ENCODE data around the gene OR2J3. TPM values are rescaled to one million over a fixed set of nuclear protein-coding genes. Genes with fewer than 3 reads are reported as not detected.
"Not testable (repeated sequence)": the region's sequence is repeated elsewhere in the genome, so short reads cannot be mapped to it uniquely, and the experiment has no call there.

OR2J3 gene
- total RNA-seq (2014; rRNA removed; shearing (Covaris generic); ENCODE audit: low replicate concordance): not detected in 2 replicates

GRCh38 chr6:29107758-29108157 lies at the start of gene OR2J3:
TSS of gene OR2J3 (plus strand) at chr6:29108058. CDS start at chr6:29111891, 3,833 bp downstream.
- H3K4me3 ChIP-seq: no peak within 1 kb of the TSS
- H3K36me3 ChIP-seq: no peaks in the 10 kb centered on the region
- no peaks in the 10 kb centered on the region for H3K9me3 ChIP-seq
- DNase-seq: no peak
- H3K27me3 ChIP-seq: no peaks in the 10 kb centered on the region

GRCh38 chr6:29071831-29072723 lies 35.8 kb upstream of the OR2J3 start:
- Histone ChIP-seq H3K9me3 (no peaks in the 10 kb centered on the region), H3K4me3 (no peak overlapping the region), H3K27me3 (0 out of 2 replicates have a peak, but pooled peaks cover 10% of the 10 kb centered on the region), H3K36me3 (no peaks in the 10 kb centered on the region)
- peak; percentile 17 for DNase-seq

- 0 out of 2 replicates have a peak, but pooled peaks cover 3% of the 10 kb centered on the region for H3K27me3 ChIP-seq
- H3K9me3 ChIP-seq: no peaks in the 10 kb centered on the region
- DNase-seq: no peak
- no peak overlapping the region for H3K4me3 ChIP-seq
- no peaks in the 10 kb centered on the region for H3K36me3 ChIP-seq
These were observed 28.7 kb upstream of the OR2J3 start for GRCh38 chr6:29079203-29079602.

GRCh38 chr6:29081312-29081711 lies 26.5 kb upstream of the OR2J3 start:
- DNase-seq: no peak
- Histone ChIP-seq H3K27me3 (no peaks in the 10 kb centered on the region), H3K4me3 (no peak overlapping the region), H3K36me3 (no peaks in the 10 kb centered on the region), H3K9me3 (no peaks in the 10 kb centered on the region)

- no peaks in the 10 kb centered on the region for H3K27me3 ChIP-seq
- H3K9me3 ChIP-seq: no peaks in the 10 kb centered on the region
- no peaks in the 10 kb centered on the region for H3K36me3 ChIP-seq
These were observed 25.4 kb upstream of the OR2J3 start for GRCh38 chr6:29082457-29082856.

GRCh38 chr6:29087213-29087612 lies 20.6 kb upstream of the OR2J3 start, which contains the start of gene OR2B3:
TSS of gene OR2B3 (minus strand) at chr6:29087313. CDS start at chr6:29087248, 65 bp downstream.
- no peaks in the 10 kb centered on the region; the same call in 1 of the 2 replicates for H3K27me3 ChIP-seq
- DNase-seq: no peak
- no peaks in the 10 kb centered on the region for H3K9me3 ChIP-seq
- H3K36me3 ChIP-seq: no peaks in the 10 kb centered on the region
- no peak within 1 kb of the TSS for H3K4me3 ChIP-seq

More at GRCh38 chr6:29082457-29082856, 25.4 kb upstream of the OR2J3 start:
- no peak overlapping the region for H3K4me3 ChIP-seq
- DNase-seq: no peak

- H3K4me3 ChIP-seq: no peak overlapping the region
These were observed 14.9 kb upstream of the OR2J3 start for GRCh38 chr6:29092957-29093356.

GRCh38 chr6:29097803-29098202 lies 10.1 kb upstream of the OR2J3 start:
- no peaks in the 10 kb centered on the region for H3K9me3 ChIP-seq
- no peak overlapping the region for H3K4me3 ChIP-seq
- DNase-seq: no peak
- no peaks in the 10 kb centered on the region for H3K36me3 ChIP-seq
- H3K27me3 ChIP-seq: no peaks in the 10 kb centered on the region

More at GRCh38 chr6:29092957-29093356, 14.9 kb upstream of the OR2J3 start:
- no peaks in the 10 kb centered on the region; the same call in 1 of the 2 replicates for H3K27me3 ChIP-seq
- H3K9me3 ChIP-seq: no peaks in the 10 kb centered on the region
- no peak for DNase-seq
- H3K36me3 ChIP-seq: no peaks in the 10 kb centered on the region

- Histone ChIP-seq H3K27me3 (no peaks in the 10 kb centered on the region), H3K4me3 (no peak within 1 kb of the TSS), H3K36me3 (no peaks in the 10 kb centered on the region), H3K9me3 (no peaks in the 10 kb centered on the region)
- no peak for DNase-seq
These were observed 8.7 kb upstream of the OR2J3 start, which contains the start of gene OR2J1 for GRCh38 chr6:29099190-29099589. TSS of gene OR2J1 (plus strand) at chr6:29099490. CDS start at chr6:29100943, 1,453 bp downstream.

- H3K27me3 ChIP-seq: no peaks in the 10 kb centered on the region
- no peak overlapping the region for H3K4me3 ChIP-seq
- no peaks in the 10 kb centered on the region for H3K9me3 ChIP-seq
- no peak for DNase-seq
- no peaks in the 10 kb centered on the region for H3K36me3 ChIP-seq
These were observed 4.3 kb downstream of the OR2J3 start for GRCh38 chr6:29112135-29112534.

- not testable (repeated sequence) for H3K4me3 ChIP-seq, DNase-seq, H3K9me3 ChIP-seq, H3K36me3 ChIP-seq, H3K27me3 ChIP-seq
These were observed 7.1 kb downstream of the OR2J3 start for GRCh38 chr6:29114964-29115363.

GRCh38 chr6:29129326-29130012 lies 21.6 kb downstream of the OR2J3 start:
- no peak overlapping the region for H3K4me3 ChIP-seq
- H3K9me3 ChIP-seq: no peaks in the 10 kb centered on the region
- DNase-seq: no peak
- H3K36me3 ChIP-seq: no peaks in the 10 kb centered on the region
- H3K27me3 ChIP-seq: peaks cover 2% of the 10 kb centered on the region; the same call in 1 of the 2 replicates

- Histone ChIP-seq H3K36me3 (no peaks in the 10 kb centered on the region), H3K4me3 (no peak overlapping the region), H3K27me3 (peaks cover 2% of the 10 kb centered on the region; the same call in 1 of the 2 replicates), H3K9me3 (no peaks in the 10 kb centered on the region)
- no peak for DNase-seq
These were observed 22.8 kb downstream of the OR2J3 start for GRCh38 chr6:29130644-29131043.

GRCh38 chr6:29131691-29132090 lies 23.8 kb downstream of the OR2J3 start:
- no peak for DNase-seq
- H3K4me3 ChIP-seq: no peak overlapping the region
- H3K9me3 ChIP-seq: no peaks in the 10 kb centered on the region
- no peaks in the 10 kb centered on the region; the same call in 1 of the 2 replicates for H3K27me3 ChIP-seq
- no peaks in the 10 kb centered on the region for H3K36me3 ChIP-seq

- H3K36me3 ChIP-seq: no peaks in the 10 kb centered on the region
- no peaks in the 10 kb centered on the region for H3K9me3 ChIP-seq
- DNase-seq: no peak
- no peak overlapping the region for H3K4me3 ChIP-seq
- no peaks in the 10 kb centered on the region; the same call in 1 of the 2 replicates for H3K27me3 ChIP-seq
These were observed 29.9 kb downstream of the OR2J3 start for GRCh38 chr6:29137724-29138123.

- H3K4me3 ChIP-seq: no peak overlapping the region
- H3K27me3 ChIP-seq: no peaks in the 10 kb centered on the region
- no peaks in the 10 kb centered on the region for H3K36me3 ChIP-seq
- DNase-seq: no peak
- H3K9me3 ChIP-seq: no peaks in the 10 kb centered on the region
These were observed 33.7 kb downstream of the OR2J3 start for GRCh38 chr6:29141606-29142005.

- Histone ChIP-seq H3K4me3 (no peak overlapping the region), H3K27me3 (no peaks in the 10 kb centered on the region), H3K36me3 (no peaks in the 10 kb centered on the region), H3K9me3 (no peaks in the 10 kb centered on the region)
- no peak for DNase-seq
These were observed 34.5 kb downstream of the OR2J3 start for GRCh38 chr6:29142309-29142708.
